ENCODE results near the gene CTNNA3. TPM values are rescaled to one million over a fixed set of nuclear protein-coding genes. Genes with fewer than 3 reads are reported as not detected.

Gene CTNNA3
- total RNA-seq, 2 donors from 2014 or later = 3.2 to 7.2 TPM

- H3K36me3 Mint-ChIP-seq (ENCODE audit: low read depth) = no peaks in the 10 kb centered on the region
- H3K4me3 Mint-ChIP-seq = no peak overlapping the region
- Histone ChIP-seq H3K27ac (ENCODE audit: low read depth, low read length) (no peak overlapping the region), H3K9me3 (ENCODE audit: control insufficient read depth, low read length) (no peaks in the 10 kb centered on the region), H3K27me3 (ENCODE audit: control insufficient read depth, insufficient read depth, low read length, poor library complexity, severe bottlenecking) (no peaks in the 10 kb centered on the region), H3K9ac (ENCODE audit: extremely low read depth, low read length, poor library complexity, severe bottlenecking) (no peak overlapping the region), H3K36me3 (ENCODE audit: control insufficient read depth, insufficient read depth, low read length) (no peaks in the 10 kb centered on the region), H3K4me3 (ENCODE audit: low read length) (no peak overlapping the region), H3K4me1 (ENCODE audit: control insufficient read depth, insufficient read depth, low read length) (no peaks in the 10 kb centered on the region)
- TF ChIP-seq CTCF (conservative IDR thresholded peaks at IDR 0.05) = no peak
- no peaks in the 10 kb centered on the region for H3K9me3 Mint-ChIP-seq
- H3K27me3 Mint-ChIP-seq (ENCODE audit: insufficient read depth) = no peaks in the 10 kb centered on the region
- H3K4me1 Mint-ChIP-seq = peaks cover 13% of the 10 kb centered on the region
- 86 to 95% methylated on average over 3 to 7 of the region's 7 CpGs for WGBS, 2 experiments (ENCODE audit: insufficient coverage in 1 of 2, insufficient read length in 1 of 2)
- no peak overlapping the region for H3K27ac Mint-ChIP-seq
- no peak for DNase-seq
Measured at GRCh38 chr10:65894961-65895360, 1801.0 kb downstream of the CTNNA3 start.

GRCh38 chr10:65894379-65894778 lies 1801.6 kb downstream of the CTNNA3 start:
- H3K4me1 Mint-ChIP-seq = peaks cover 13% of the 10 kb centered on the region
- no peak overlapping the region for H3K27ac Mint-ChIP-seq
- no peak overlapping the region for H3K4me3 Mint-ChIP-seq
- no peaks in the 10 kb centered on the region for H3K27me3 Mint-ChIP-seq (ENCODE audit: insufficient read depth)
- no peak overlapping the region for H3K4me3 ChIP-seq (ENCODE audit: low read length)
- no peaks in the 10 kb centered on the region for H3K36me3 Mint-ChIP-seq (ENCODE audit: low read depth)
- H3K36me3 ChIP-seq (ENCODE audit: control insufficient read depth, insufficient read depth, low read length) = no peaks in the 10 kb centered on the region
- H3K9me3 Mint-ChIP-seq = no peaks in the 10 kb centered on the region
- no peaks in the 10 kb centered on the region for H3K27me3 ChIP-seq (ENCODE audit: control insufficient read depth, insufficient read depth, low read length, poor library complexity, severe bottlenecking)
- WGBS, 2 experiments (ENCODE audit: insufficient coverage in 1 of 2, insufficient read length in 1 of 2) = 91 to 100% methylated on average over 2 to 4 of the region's 4 CpGs
- H3K9ac ChIP-seq (ENCODE audit: extremely low read depth, low read length, poor library complexity, severe bottlenecking) = no peak overlapping the region
- no peaks in the 10 kb centered on the region for H3K9me3 ChIP-seq (ENCODE audit: control insufficient read depth, low read length)
- DNase-seq = no peak
- no peaks in the 10 kb centered on the region for H3K4me1 ChIP-seq (ENCODE audit: control insufficient read depth, insufficient read depth, low read length)
- TF ChIP-seq CTCF (conservative IDR thresholded peaks at IDR 0.05) = no peak
- no peak overlapping the region for H3K27ac ChIP-seq (ENCODE audit: low read depth, low read length)

- WGBS, 2 experiments (ENCODE audit: insufficient coverage in 1 of 2, insufficient read length in 1 of 2) = 91% methylated on average over 3 of the region's 3 CpGs; no CpG with 5 or more reads in 1 of the 2 experiments
- no peak for TF ChIP-seq CTCF (conservative IDR thresholded peaks at IDR 0.05)
- Mint-ChIP-seq H3K27ac (no peak overlapping the region), H3K4me3 (no peak overlapping the region), H3K9me3 (no peaks in the 10 kb centered on the region), H3K27me3 (ENCODE audit: insufficient read depth) (no peaks in the 10 kb centered on the region), H3K36me3 (ENCODE audit: low read depth) (no peaks in the 10 kb centered on the region), H3K4me1 (peaks cover 13% of the 10 kb centered on the region)
- no peak for DNase-seq
- H3K27ac ChIP-seq (ENCODE audit: low read depth, low read length) = no peak overlapping the region
- H3K36me3 ChIP-seq (ENCODE audit: control insufficient read depth, insufficient read depth, low read length) = no peaks in the 10 kb centered on the region
- no peak overlapping the region for H3K4me3 ChIP-seq (ENCODE audit: low read length)
- H3K9ac ChIP-seq (ENCODE audit: extremely low read depth, low read length, poor library complexity, severe bottlenecking) = no peak overlapping the region
- no peaks in the 10 kb centered on the region for H3K4me1 ChIP-seq (ENCODE audit: control insufficient read depth, insufficient read depth, low read length)
- no peaks in the 10 kb centered on the region for H3K9me3 ChIP-seq (ENCODE audit: control insufficient read depth, low read length)
- no peaks in the 10 kb centered on the region for H3K27me3 ChIP-seq (ENCODE audit: control insufficient read depth, insufficient read depth, low read length, poor library complexity, severe bottlenecking)
Measured at GRCh38 chr10:65893676-65894075, 1802.3 kb downstream of the CTNNA3 start.
